ENCODE results near the gene TMEM91. TPM values are rescaled to one million over a fixed set of nuclear protein-coding genes. Genes with fewer than 3 reads are reported as not detected.
A peak's percentile ranks its signal among the peaks of the same experiment; 100 is the strongest.

Gene TMEM91
- total and polyA plus RNA-seq, 9 of the 15 experiments (the other 6 are each of a cell fraction or from before 2014, with no cell fraction given): 1.2 to 5.2 (median 2.7) TPM

DNA sequence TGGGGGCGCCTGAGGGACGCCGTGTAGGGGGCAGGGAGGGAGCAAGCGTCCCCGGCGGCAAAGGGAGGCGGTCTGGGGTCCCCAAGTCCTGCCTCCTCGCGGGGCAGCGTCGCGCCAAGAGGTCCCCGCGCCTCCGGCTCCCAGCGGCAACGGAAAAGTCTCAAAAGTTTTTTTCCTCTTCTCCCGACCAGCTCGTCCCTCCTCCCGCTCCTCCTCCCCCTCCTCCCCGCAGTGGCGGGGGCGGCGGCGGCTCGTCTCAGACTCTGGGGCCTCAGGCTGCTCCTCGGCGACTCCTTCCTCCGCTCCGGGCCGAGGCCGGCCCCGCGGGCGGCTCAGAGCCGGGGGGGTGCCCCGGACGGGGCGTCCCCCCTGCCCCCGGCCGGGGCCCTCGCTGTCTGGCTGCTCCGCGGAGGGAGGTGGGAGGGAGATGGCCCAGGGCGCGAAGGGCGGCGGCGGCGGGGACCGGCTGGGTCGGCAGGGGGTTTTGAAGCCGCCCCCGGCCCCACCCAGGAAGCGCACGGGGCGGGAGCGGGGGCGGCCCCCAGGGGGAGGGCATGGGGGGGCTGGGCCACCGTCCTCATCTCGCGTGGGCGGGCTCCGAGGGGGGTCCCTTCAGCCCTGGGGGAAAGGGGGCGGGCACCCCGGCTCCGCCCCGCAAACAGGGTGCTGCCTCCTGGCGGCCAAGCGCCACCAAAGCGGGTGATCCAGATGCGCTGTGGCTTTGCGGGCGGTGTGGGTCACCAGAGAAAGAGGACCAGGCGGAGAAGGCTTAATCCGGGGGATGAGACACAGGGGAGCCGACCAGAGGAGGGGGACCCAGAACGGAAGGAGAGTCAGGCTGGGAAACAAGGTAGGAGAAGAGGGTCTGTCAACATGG, 22.6 kb upstream of the TMEM91 start, which contains the start of gene TGFB1 (continued):
- TF ChIP-seq, protein P1, sequence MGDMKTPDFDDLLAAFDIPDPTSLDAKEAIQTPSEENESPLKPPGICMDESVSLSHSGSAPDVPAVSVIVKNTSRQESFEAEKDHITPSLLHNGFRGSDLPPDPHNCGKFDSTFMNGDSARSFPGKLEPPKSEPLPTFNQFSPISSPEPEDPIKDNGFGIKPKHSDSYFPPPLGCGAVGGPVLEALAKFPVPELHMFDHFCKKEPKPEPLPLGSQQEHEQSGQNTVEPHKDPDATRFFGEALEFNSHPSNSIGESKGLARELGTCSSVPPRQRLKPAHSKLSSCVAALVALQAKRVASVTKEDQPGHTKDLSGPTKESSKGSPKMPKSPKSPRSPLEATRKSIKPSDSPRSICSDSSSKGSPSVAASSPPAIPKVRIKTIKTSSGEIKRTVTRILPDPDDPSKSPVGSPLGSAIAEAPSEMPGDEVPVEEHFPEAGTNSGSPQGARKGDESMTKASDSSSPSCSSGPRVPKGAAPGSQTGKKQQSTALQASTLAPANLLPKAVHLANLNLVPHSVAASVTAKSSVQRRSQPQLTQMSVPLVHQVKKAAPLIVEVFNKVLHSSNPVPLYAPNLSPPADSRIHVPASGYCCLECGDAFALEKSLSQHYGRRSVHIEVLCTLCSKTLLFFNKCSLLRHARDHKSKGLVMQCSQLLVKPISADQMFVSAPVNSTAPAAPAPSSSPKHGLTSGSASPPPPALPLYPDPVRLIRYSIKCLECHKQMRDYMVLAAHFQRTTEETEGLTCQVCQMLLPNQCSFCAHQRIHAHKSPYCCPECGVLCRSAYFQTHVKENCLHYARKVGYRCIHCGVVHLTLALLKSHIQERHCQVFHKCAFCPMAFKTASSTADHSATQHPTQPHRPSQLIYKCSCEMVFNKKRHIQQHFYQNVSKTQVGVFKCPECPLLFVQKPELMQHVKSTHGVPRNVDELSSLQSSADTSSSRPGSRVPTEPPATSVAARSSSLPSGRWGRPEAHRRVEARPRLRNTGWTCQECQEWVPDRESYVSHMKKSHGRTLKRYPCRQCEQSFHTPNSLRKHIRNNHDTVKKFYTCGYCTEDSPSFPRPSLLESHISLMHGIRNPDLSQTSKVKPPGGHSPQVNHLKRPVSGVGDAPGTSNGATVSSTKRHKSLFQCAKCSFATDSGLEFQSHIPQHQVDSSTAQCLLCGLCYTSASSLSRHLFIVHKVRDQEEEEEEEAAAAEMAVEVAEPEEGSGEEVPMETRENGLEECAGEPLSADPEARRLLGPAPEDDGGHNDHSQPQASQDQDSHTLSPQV (IDR thresholded peaks at IDR 0.05): peak; percentile 67; the same call in 1 of the 2 replicates
- TF ChIP-seq, protein P2, sequence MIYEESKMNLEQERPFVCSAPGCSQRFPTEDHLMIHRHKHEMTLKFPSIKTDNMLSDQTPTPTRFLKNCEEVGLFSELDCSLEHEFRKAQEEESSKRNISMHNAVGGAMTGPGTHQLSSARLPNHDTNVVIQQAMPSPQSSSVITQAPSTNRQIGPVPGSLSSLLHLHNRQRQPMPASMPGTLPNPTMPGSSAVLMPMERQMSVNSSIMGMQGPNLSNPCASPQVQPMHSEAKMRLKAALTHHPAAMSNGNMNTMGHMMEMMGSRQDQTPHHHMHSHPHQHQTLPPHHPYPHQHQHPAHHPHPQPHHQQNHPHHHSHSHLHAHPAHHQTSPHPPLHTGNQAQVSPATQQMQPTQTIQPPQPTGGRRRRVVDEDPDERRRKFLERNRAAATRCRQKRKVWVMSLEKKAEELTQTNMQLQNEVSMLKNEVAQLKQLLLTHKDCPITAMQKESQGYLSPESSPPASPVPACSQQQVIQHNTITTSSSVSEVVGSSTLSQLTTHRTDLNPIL (CRISPR knock-in tag; IDR thresholded peaks at IDR 0.05): no peak
- peak; percentile 97 for TF ChIP-seq SMAD4 (CRISPR knock-in tag; conservative IDR thresholded peaks at IDR 0.05)
- TF ChIP-seq POLR2B (IDR thresholded peaks at IDR 0.05; ENCODE audit: low read depth, partially characterized antibody): no peak
- TF ChIP-seq SREBF2 (CRISPR knock-in tag; IDR thresholded peaks at IDR 0.05): no peak
- TF ChIP-seq, protein P3, sequence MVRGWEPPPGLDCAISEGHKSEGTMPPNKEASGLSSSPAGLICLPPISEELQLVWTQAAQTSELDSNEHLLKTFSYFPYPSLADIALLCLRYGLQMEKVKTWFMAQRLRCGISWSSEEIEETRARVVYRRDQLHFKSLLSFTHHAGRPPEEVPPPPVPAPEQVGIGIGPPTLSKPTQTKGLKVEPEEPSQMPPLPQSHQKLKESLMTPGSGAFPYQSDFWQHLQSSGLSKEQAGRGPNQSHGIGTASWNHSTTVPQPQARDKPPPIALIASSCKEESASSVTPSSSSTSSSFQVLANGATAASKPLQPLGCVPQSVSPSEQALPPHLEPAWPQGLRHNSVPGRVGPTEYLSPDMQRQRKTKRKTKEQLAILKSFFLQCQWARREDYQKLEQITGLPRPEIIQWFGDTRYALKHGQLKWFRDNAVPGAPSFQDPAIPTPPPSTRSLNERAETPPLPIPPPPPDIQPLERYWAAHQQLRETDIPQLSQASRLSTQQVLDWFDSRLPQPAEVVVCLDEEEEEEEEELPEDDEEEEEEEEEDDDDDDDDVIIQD (CRISPR knock-in tag; IDR thresholded peaks at IDR 0.05): no peak
- TF ChIP-seq, protein P4, sequence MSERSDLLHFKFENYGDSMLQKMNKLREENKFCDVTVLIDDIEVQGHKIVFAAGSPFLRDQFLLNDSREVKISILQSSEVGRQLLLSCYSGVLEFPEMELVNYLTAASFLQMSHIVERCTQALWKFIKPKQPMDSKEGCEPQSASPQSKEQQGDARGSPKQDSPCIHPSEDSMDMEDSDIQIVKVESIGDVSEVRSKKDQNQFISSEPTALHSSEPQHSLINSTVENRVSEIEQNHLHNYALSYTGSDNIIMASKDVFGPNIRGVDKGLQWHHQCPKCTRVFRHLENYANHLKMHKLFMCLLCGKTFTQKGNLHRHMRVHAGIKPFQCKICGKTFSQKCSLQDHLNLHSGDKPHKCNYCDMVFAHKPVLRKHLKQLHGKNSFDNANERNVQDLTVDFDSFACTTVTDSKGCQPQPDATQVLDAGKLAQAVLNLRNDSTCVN (CRISPR knock-in tag; IDR thresholded peaks at IDR 0.05): 0 out of 2 replicates have a peak, but pooled peaks have one; percentile 54
- TF ChIP-seq SRSF1 (IDR thresholded peaks at IDR 0.05; ENCODE audit: low read depth, low read length): 0 out of 2 replicates have a peak, but pooled peaks have one; percentile 74
- TF ChIP-seq ESRRB (CRISPR knock-in tag; IDR thresholded peaks at IDR 0.05; ENCODE audit: borderline replicate concordance): no peak
- no peak for TF ChIP-seq HDAC6 (IDR thresholded peaks at IDR 0.05; ENCODE audit: low read depth, low read length)
- no peak for TF ChIP-seq ZNF764 (CRISPR knock-in tag; IDR thresholded peaks at IDR 0.05; ENCODE audit: low read depth)
- TF ChIP-seq ZNF263 (CRISPR knock-in tag; IDR thresholded peaks at IDR 0.05; ENCODE audit: borderline replicate concordance): peak; percentile 100
- TF ChIP-seq GTF2F1 (IDR thresholded peaks at IDR 0.05; ENCODE audit: low read depth, low read length): no peak
- TF ChIP-seq RUNX1 (IDR thresholded peaks at IDR 0.05; ENCODE audit: low read depth): no peak
- TF ChIP-seq, protein P5, sequence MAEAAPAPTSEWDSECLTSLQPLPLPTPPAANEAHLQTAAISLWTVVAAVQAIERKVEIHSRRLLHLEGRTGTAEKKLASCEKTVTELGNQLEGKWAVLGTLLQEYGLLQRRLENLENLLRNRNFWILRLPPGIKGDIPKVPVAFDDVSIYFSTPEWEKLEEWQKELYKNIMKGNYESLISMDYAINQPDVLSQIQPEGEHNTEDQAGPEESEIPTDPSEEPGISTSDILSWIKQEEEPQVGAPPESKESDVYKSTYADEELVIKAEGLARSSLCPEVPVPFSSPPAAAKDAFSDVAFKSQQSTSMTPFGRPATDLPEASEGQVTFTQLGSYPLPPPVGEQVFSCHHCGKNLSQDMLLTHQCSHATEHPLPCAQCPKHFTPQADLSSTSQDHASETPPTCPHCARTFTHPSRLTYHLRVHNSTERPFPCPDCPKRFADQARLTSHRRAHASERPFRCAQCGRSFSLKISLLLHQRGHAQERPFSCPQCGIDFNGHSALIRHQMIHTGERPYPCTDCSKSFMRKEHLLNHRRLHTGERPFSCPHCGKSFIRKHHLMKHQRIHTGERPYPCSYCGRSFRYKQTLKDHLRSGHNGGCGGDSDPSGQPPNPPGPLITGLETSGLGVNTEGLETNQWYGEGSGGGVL (CRISPR knock-in tag; IDR thresholded peaks at IDR 0.05): no peak
- no peak for TF ChIP-seq ERF (CRISPR knock-in tag; IDR thresholded peaks at IDR 0.05)
- TF ChIP-seq MTA2 (IDR thresholded peaks at IDR 0.05; ENCODE audit: low read depth): no peak

Measured in K562 (cell line).